Cardiac septum (tissue), 1 donor: ENCODE results near the gene PPY. TPM values are rescaled to one million over a fixed set of nuclear protein-coding genes. Genes with fewer than 3 reads are reported as not detected.
"Not testable (repeated sequence)": the region's sequence is repeated elsewhere in the genome, so short reads cannot be mapped to it uniquely, and the experiment has no call there.

Experiments used
- DNase-seq: peaks from one replicate; pipeline ENCODE4 v3.0.0-alpha.2; 2020; ENCODE audit warnings: low spot score
- intact Hi-C: fragments of 100-400 bp; cut with DNase I; formaldehyde crosslinking; loops from one replicate; pipeline ENCODE4 v1.14.0; 2022
- total RNA-seq: library from RNA; stranded (reverse); fragmentation: NEBNext Ultra II Directional; extraction: Animal tissue kit (Norgen Biotek cat#: 25700); gene quantifications from one replicate; pipeline ENCODE4 v1.2.1, GENCODE V29; 2021
- donor health status: DM: no; HTN: no; CAD: no.

PPY gene
- total RNA-seq, 1 donor from 2014 or later = not detected

DNA sequence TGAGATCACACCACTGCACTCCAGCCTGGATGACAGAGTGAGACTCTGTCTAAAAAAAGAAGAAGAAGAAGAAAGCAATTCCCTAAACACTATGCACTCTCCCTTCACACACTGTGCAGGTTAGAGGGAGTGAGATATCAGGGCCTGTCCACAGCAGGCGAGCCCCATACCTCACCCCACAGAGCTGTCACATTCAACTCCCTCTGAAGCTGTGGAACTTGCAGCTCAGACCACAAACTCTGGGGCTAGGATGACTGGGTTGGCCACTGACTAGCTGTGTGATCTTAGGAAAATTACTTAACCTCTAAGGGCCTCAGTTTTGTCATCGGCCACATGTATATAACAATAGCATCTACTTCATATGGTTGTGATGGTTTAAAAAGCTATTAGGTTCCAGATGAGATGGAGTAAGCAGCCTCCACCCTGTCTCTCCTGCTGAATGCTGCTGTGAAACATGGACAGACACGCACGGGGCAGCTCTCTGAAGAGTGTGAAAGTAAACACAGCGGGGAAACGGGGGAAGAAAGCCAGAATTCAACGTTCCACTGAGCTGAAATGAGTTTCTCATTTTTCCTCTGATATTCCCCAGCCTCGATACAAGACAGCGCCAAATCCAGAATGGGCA, 25.1 kb upstream of the PPY start:
- intact Hi-C loops = no loop called here
- no peak for DNase-seq

GRCh38 chr17:43966276-43966675, 24.0 kb upstream of the PPY start:
- DNase-seq = no peak
- intact Hi-C loops = no loop called here

DNA sequence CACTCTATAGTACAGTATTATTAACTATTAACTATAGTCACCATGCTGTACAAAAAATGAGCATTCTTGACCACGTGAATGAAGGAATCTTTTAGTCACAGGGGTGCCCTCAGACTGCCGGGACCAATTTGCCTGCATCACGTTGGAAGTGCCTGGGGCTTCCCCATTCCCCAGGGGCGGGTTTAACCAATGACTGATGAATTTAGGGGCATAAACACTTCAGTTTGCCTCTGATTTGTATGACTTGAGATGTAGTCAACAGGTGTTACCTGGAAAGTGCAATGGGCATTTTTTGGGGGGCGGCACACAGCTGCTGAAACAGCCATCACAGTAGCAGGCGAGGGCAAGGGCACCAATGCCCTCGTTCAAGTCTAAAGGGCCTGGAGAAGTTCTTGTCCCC, 20.2 kb upstream of the PPY start:
- no peak for DNase-seq
- intact Hi-C loops = no loop called here

GRCh38 chr17:43961954-43962353, 19.7 kb upstream of the PPY start:
- intact Hi-C loops = no loop called here
- DNase-seq = no peak

GRCh38 chr17:43961292-43961691, 19.0 kb upstream of the PPY start:
- intact Hi-C loops, DNase-seq: not testable (repeated sequence)

DNA sequence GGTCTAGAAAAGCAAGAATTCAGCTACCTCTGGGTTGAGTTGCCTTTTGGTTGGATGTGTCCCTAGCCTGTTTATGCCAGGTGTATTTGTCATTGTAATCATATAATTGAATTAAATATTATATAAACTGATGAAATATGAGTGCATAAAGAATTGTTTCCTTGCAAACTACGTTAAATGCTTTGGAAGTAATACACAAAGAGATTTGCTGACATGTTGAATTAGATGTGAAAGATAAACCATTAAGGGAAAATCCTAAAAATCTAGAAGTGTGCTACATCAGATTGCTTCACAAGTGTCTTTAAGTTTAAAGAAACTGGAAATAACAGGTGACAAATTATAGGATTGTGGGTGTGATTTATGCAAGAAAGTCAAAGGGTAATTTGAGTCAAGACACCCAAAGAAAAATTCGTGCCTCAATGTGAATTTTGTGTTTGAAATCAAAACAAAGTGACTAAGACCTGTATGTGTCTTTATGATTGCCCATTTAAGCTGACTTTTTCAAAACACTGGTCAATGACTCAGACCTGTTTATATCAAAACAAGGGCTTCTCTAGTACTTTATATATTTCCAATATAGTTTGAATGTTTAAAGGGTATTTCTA, 16.6 kb upstream of the PPY start:
- intact Hi-C loops = no loop called here
- DNase-seq = no peak

DNA sequence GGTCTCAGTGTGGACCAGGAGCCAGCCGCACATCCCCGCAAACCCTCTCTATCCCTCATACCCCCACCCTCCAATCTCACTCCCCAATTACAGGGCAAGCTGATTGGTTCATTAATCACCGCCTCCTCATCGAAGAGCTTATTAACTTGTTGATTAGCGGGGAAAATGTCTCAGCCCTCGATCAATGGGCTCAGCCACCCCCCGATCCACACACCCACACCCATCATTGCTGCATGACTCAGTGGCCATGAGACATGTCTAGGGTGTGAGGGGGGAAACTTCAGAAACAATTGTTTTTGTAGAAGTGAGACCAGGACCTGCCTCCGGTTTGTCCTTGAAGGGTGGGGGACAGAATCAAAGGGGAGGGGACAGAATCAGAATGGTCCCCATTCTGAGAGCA, 13.9 kb upstream of the PPY start:
- no peak for DNase-seq
- intact Hi-C loops = no loop called here

DNA sequence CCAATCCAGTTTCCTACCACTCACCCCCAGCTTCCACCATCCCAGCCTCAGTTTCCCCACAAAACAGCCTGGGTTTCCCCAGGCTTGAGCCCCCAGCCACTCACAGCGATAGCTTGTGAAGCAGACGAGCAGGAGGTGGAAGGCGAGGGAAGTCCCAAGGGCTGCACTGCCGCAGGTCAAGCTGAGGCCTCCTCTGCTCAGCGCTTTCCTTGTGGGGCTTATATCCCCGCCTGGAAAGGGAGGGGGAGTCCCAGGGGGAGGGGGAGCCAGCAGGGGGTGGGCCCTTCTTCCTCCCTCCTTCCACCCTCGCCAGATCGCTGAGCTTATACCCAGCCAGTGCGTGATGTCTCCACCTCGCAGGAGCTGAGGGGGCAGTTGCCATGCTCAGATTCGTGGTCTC, 11.5 kb upstream of the PPY start, which contains the start of gene PYY:
Gene PYY (minus strand): TSS at position 195 of the 400 bp plus-strand sequence. CDS start 457 bp downstream, outside the sequence.
- intact Hi-C loops = no loop called here
- DNase-seq = no peak

- intact Hi-C loops = no loop called here
- no peak for DNase-seq
These were observed 10.7 kb upstream of the PPY start for GRCh38 chr17:43952724-43953666.

- intact Hi-C loops = no loop called here
- no peak for DNase-seq
These were observed 10.1 kb upstream of the PPY start for GRCh38 chr17:43952351-43952723.

DNA sequence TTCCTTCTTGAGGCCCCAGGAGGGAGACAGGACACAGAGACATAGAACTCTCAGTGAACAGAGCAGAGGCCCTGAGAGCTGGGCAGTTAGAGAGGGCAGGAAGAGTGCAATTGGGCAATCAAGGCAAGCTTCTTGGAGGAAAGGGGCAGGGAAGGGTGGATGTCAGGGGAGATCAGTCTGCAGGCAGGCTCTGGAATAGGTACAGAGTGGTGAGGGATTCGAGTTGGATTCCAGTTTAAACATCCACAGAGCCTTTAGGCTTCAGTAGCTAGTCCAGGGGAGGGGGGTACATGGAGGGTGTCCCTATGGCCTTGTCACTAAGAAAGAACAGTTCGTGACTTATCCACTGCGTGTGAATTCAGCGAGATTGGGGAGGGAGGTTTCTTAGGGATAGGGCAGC, 9.5 kb upstream of the PPY start:
- DNase-seq = no peak
- intact Hi-C loops = no loop called here

DNA sequence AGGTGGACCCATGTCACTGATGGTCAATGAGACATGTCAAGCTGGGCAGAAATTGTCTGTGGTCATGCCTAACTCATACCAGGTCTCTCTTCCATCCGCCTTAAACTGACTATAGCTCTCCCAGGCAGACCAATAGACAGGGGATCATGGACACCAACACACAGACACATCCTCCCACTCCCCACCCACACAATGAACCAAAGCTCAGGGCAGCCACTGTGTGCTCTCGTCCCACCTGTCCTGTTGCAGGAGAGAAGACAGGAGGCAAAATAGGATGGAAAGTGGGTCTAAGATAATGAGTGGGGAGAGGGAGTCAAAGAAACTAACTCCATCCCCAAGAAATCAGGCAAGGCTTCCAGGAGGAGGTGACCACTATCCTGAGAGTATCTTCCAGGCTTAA, 8.3 kb upstream of the PPY start:
- intact Hi-C loops = no loop called here
- DNase-seq = no peak

DNA sequence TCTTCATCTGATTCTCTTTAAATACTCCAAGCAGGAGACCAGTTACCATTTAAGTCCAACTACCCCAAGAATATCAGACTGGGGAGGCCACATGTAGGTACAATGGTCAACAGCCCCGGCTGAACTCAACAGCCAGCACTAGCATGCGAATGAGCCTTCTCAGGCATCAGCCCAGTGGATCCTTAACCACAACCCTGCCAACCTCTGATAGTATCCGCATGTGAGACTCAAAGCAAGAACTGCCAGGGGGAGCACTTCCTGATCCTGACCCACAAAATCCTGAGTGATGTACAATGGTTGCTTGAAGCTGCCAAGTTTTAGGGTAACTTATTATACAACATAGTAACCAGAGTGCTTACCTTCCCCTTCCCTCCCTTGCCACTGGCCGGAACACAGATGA, 7.5 kb upstream of the PPY start:
- intact Hi-C loops = loop anchor here (10.0 kb wide), 1 partner anchor 215 kb away; no protein-coding TSS in a partner anchor
- no peak for DNase-seq

GRCh38 chr17:43946781-43947180, 4.5 kb upstream of the PPY start:
- no peak for DNase-seq
- intact Hi-C loops = loop anchor here (10.0 kb wide), 1 partner anchor 218 kb away; no protein-coding TSS in a partner anchor

DNA sequence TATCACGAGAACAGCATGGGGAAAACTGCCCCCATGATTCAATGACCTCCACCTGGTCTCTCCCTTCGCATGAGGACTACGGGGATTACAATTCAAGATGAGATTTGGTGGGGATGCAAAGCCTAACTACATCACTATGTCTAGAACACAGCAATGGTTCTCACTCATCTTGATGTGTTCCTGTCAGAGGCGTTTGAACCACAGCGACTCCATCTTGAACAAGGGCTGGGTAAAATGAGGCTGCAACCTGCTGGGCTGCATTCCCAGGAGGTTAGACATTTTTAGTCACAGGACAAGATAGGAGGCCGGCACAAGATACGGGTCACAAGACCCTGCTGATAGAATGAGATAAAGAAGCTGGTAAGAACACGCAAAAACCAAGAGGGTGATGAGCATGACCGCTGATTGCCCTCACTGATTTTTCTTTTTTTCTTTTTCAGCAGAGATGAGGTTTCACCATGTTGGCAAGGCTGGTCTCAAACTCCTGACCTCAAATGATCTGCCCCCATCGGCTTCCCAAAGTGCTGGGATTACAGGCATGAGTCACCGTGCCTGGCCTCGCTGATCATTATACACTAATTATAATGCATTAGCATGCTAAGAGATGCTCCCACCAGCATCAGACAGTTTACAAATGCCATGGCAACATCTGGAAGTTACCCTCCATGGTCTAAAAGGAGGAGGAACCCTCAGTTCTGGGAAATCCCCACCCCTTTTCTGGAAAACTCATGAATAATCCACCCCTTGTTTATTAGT, 3.0 kb upstream of the PPY start:
- intact Hi-C loops = loop anchor here (10.0 kb wide), 1 partner anchor 220 kb away; no protein-coding TSS in a partner anchor
- DNase-seq = no peak

DNA sequence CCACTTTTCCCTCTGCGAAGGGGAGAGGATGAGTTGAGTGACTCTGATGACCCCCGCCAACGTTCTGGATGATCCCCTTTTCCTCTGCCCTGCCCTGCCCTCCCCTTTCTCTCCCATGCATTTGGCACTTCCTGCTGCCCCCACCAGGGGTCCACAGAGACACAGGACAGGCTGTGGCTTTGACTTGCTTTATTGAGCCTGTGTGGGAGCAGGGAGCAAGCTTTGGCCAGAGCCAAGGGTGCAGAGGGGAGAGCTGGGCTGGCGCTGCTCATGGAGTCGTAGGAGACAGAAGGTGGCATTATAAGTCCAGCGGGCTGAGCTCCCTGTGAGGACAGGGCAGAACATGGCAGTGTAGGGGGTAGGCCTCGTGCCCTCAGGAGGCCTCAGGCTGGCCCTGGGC, 1.6 kb downstream of the PPY start:
- no peak for DNase-seq
- intact Hi-C loops = loop anchor here (5.0 to 10.0 kb wide), 2 partner anchors 102 to 224 kb away; no protein-coding TSS in a partner anchor

DNA sequence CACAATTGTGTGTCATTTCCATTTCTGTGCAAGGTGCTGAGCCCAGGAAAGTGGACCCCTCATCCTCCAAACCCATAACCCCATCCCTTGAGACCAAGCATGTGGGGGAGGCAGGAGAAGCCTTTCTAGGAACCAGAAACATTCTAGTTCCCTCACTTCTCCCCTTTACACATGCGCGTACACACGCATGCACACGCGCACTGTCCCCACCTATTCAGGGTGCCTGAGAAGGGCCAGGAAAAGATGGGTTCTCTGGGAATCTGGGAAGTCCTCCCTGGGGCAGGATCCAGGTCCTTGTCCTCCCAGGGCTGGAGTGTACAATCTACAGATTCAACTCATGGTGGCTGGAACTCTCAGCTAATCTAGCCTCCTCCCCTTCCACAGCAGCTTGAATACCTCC, 2.4 kb downstream of the PPY start:
- intact Hi-C loops = loop anchor here (5.0 to 10.0 kb wide), 2 partner anchors 102 to 225 kb away; no protein-coding TSS in a partner anchor
- no peak for DNase-seq

- intact Hi-C loops, DNase-seq: not testable (repeated sequence)
These were observed 2.8 kb downstream of the PPY start for GRCh38 chr17:43939452-43939851.

GRCh38 chr17:43938838-43939182, 3.5 kb downstream of the PPY start:
- intact Hi-C loops = no loop called here

DNA sequence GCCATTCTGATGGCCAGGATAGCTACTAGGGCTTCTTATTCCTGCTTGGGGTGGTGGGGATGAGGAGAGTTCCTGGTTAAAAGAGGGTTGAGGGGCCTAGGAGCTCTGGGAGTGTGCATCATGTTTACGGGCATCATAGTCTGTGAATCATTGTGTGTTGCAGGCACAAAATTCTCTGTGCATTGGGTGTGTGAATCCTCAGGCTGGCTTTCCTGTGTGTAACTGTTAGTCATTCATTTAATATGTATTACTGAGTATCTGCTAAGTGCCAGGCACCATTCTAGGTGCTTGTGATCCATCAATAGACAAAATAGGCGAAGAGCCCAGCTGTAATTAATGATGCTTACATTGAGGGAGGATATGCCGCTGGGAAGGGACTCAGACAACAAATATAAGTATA, 5.8 kb downstream of the PPY start:
- intact Hi-C loops = no loop called here
- DNase-seq = no peak

More at GRCh38 chr17:43938838-43939182, 3.5 kb downstream of the PPY start:
- DNase-seq = no peak
